Thyroid gland (tissue), 4 donors: ENCODE results near the gene TRAP1. TPM values are rescaled to one million over a fixed set of nuclear protein-coding genes. Genes with fewer than 3 reads are reported as not detected.
A peak's percentile ranks its signal among the peaks of the same experiment; 100 is the strongest.

Experiments
- DNase-seq, 2 donors: peaks; one replicate each; pipeline ENCODE4 v3.0.0-alpha.2; 2019
- H3K27ac ChIP-seq, 3 donors: fragments of 200-600 bp; sonication (generic); 1 replicate in 2 of 3; 2 replicates in 1 of 3; pipeline ENCODE4 v1.5.1; 2016 to 2019; ENCODE audit warnings: mild to moderate bottlenecking in 1 of 3, moderate library complexity in 1 of 3
- H3K27me3 ChIP-seq: fragments of 200-600 bp; sonication (generic); one replicate; pipeline ENCODE4 v1.5.1; 2019
- H3K36me3 ChIP-seq, 2 donors: fragments of 200-600 bp; sonication (generic); one replicate each; pipeline ENCODE4 v1.5.1; 2016 to 2019
- H3K4me1 ChIP-seq, 2 donors: fragments of 200-600 bp; sonication (generic); one replicate each; pipeline ENCODE4 v1.5.1; 2017 to 2019
- H3K4me3 ChIP-seq, 3 donors: fragments of 200-600 bp; sonication (generic); replicated peaks in 1 of 3; 1 replicate in 2 of 3; 2 replicates in 1 of 3; pipeline ENCODE4 v1.5.1; 2016; ENCODE audit warnings: mild to moderate bottlenecking in 1 of 3
- H3K9me3 ChIP-seq: fragments of 200-600 bp; sonication (generic); one replicate; pipeline ENCODE4 v1.5.1; 2017
- CTCF ChIP-seq, 6 experiments: fragments of 200-600 bp in 3 of 6; fragments of 450-650 bp in 3 of 6; sonication (generic) in 3 of 6; IDR thresholded peaks; one replicate each; pipeline ENCODE4 v1.5.1; 2016 to 2019; ENCODE audit warnings: antibody characterized with exemption in 6 of 6, mild to moderate bottlenecking in 2 of 6, inconsistent platforms in 1 of 6, moderate library complexity in 1 of 6
- POLR2A ChIP-seq, 2 donors: fragments of 450-650 bp; IDR thresholded peaks; one replicate each; pipeline ENCODE4 v1.6.1; 2017; ENCODE audit warnings: antibody characterized with exemption in 2 of 2, mild to moderate bottlenecking in 2 of 2, moderate library complexity in 1 of 2
- WGBS, 2 donors: methylation state at CpG; one replicate each; pipeline ENCODE4 v1.1.5; 2017; 5-methylcytosine and 5-hydroxymethylcytosine counted together
- intact Hi-C: fragments of 100-400 bp; cut with DNase I; formaldehyde crosslinking; loops from one replicate; pipeline ENCODE4 v1.15.1; 2023
- total RNA-seq, 4 donors: library from RNA; depleted of rRNA; stranded (reverse); fragments of >200 nt; gene quantifications; one replicate each; pipeline ENCODE4 v1.2.3, GENCODE V29; 2016

The TRAP1 gene
- total RNA-seq, 4 donors from 2014 or later: 37.3 to 58.3 (median 53.9) TPM

GRCh38 chr16:3640207-3640606, 77.1 kb downstream of the TRAP1 start:
- no peak for DNase-seq
- Histone ChIP-seq H3K36me3 (peaks cover 4 to 8% of the 10 kb centered on the region in 2 donors), H3K27me3 (no peaks in the 10 kb centered on the region), H3K4me1 (peaks cover 7 to 10% of the 10 kb centered on the region in 2 donors), H3K9me3 (no peaks in the 10 kb centered on the region), H3K27ac (no peak overlapping the region), H3K4me3 (no peak overlapping the region)
- WGBS, 2 donors: 95 to 97% methylated on average over 3 of the region's 3 CpGs
- TF ChIP-seq CTCF (IDR thresholded peaks at IDR 0.05): no peak
- TF ChIP-seq POLR2A (IDR thresholded peaks at IDR 0.05): no peak
- intact Hi-C loops: no loop called here

- no peak for DNase-seq
- intact Hi-C loops: no loop called here
- 94 to 95% methylated on average over 13 of the region's 13 CpGs for WGBS, 2 donors
Measured at GRCh38 chr16:3638916-3639644, 78.2 kb downstream of the TRAP1 start.

GRCh38 chr16:3637371-3637923, 79.9 kb downstream of the TRAP1 start:
- peaks cover 4 to 8% of the 10 kb centered on the region in 2 donors for H3K36me3 ChIP-seq
- H3K4me1 ChIP-seq: peaks cover 7 to 10% of the 10 kb centered on the region in 2 donors
- intact Hi-C loops: no loop called here
- no peak overlapping the region for H3K4me3 ChIP-seq
- peak overlapping the region in 1 of 3 donors; percentile 49 for H3K27ac ChIP-seq
- H3K9me3 ChIP-seq: no peaks in the 10 kb centered on the region
- WGBS, 2 donors: 44 to 57% methylated on average over 3 of the region's 3 CpGs
- TF ChIP-seq POLR2A (IDR thresholded peaks at IDR 0.05) (no peak), CTCF (IDR thresholded peaks at IDR 0.05) (no peak)
- H3K27me3 ChIP-seq: no peaks in the 10 kb centered on the region
- peak; percentile 57 to 61 for DNase-seq

More at GRCh38 chr16:3638916-3639644, 78.2 kb downstream of the TRAP1 start:
- Histone ChIP-seq H3K4me3 (no peak overlapping the region), H3K9me3 (no peaks in the 10 kb centered on the region), H3K27me3 (no peaks in the 10 kb centered on the region), H3K4me1 (peaks cover 7 to 10% of the 10 kb centered on the region in 2 donors), H3K27ac (no peak overlapping the region), H3K36me3 (peaks cover 4 to 8% of the 10 kb centered on the region in 2 donors)
- no peak for TF ChIP-seq POLR2A (IDR thresholded peaks at IDR 0.05)
- no peak for TF ChIP-seq CTCF (IDR thresholded peaks at IDR 0.05)

- Histone ChIP-seq H3K27ac (no peak overlapping the region), H3K27me3 (no peaks in the 10 kb centered on the region)
- WGBS, 2 donors: 75 to 89% methylated on average over 4 of the region's 4 CpGs
Measured at GRCh38 chr16:3625911-3626732, 91.2 kb downstream of the TRAP1 start.

More at GRCh38 chr16:3625911-3626732, 91.2 kb downstream of the TRAP1 start:
- Histone ChIP-seq H3K4me1 (peaks cover 0 to 11% of the 10 kb centered on the region in 2 donors), H3K4me3 (no peak overlapping the region), H3K9me3 (no peaks in the 10 kb centered on the region), H3K36me3 (no peaks in the 10 kb centered on the region)
- intact Hi-C loops: no loop called here
- TF ChIP-seq CTCF (IDR thresholded peaks at IDR 0.05) (no peak), POLR2A (IDR thresholded peaks at IDR 0.05) (no peak)
- no peak for DNase-seq
